ENCODE results near the gene CDKN1A.

- TF ChIP-seq EZH2phosphoT487 (IDR thresholded peaks at IDR 0.05; ENCODE audit: insufficient read depth, low read depth) (no peak), EZH2 (IDR thresholded peaks at IDR 0.05; ENCODE audit: insufficient read depth, poor library complexity, severe bottlenecking) (no peak)
Measured at GRCh38 chr6:36657942-36658544, 20.5 kb upstream of the CDKN1A start.

Measured in GM23248 (cell line).